AG10803 (cell line): Measurements from ENCODE around the gene ZNF804B.

Source experiments
- DNase-seq: peaks from one replicate; pipeline ENCODE4 v3.0.0; 2010; ENCODE audit warnings: low read depth
- H3K4me3 ChIP-seq: 2 replicates; pipeline ENCODE4 v1.5.1; 2011; ENCODE audit warnings: mild to moderate bottlenecking, low read length, control low read depth
- TF ChIP-seq, protein P1 (sequence below): conservative IDR thresholded peaks from 2 replicates; pipeline ENCODE4 v1.5.1; 2011; ENCODE audit warnings: mild to moderate bottlenecking, low read length, control low read depth, inconsistent platforms

ZNF804B gene

DNA sequence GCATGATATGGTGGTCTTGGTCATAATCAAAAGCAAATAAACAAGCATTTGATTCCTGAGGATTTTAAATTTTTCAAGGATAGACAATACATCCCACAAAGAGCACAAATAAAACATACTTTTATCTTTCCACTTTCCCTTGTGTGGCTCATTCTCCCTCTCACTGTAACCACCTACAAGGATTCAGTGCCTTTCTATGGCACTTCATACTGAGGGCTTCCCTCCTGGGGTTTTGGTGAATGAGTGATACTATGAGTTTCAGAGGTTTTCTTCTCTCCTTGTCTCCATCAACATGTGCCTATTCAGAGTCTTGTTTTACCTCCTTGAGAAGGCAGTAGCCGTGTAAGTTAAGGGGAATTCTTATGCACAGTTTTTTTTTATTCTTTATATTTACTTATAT lies 332.1 kb downstream of the ZNF804B start:
- no peak overlapping the region for H3K4me3 ChIP-seq
- TF ChIP-seq, protein P1, sequence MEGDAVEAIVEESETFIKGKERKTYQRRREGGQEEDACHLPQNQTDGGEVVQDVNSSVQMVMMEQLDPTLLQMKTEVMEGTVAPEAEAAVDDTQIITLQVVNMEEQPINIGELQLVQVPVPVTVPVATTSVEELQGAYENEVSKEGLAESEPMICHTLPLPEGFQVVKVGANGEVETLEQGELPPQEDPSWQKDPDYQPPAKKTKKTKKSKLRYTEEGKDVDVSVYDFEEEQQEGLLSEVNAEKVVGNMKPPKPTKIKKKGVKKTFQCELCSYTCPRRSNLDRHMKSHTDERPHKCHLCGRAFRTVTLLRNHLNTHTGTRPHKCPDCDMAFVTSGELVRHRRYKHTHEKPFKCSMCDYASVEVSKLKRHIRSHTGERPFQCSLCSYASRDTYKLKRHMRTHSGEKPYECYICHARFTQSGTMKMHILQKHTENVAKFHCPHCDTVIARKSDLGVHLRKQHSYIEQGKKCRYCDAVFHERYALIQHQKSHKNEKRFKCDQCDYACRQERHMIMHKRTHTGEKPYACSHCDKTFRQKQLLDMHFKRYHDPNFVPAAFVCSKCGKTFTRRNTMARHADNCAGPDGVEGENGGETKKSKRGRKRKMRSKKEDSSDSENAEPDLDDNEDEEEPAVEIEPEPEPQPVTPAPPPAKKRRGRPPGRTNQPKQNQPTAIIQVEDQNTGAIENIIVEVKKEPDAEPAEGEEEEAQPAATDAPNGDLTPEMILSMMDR = no peak
- DNase-seq = no peak

DNA sequence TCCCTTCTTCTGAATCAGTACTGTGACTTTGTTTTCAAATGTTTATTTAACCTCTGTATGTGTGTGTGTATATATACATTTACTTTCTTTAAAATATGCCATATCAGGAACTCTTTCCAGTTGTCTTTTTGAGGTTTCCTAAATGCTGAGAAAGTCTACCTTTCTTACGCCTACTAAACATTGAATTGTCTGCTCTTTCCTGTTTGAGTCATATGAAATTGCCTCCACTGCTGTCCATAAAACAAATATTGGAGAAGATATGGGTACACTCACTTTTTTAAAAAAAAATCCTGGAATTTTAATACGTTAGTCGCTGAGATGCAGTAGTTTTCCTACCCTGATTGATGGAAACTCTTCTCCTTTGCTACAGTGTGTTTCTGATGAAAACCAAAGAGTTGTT lies 334.8 kb downstream of the ZNF804B start:
- DNase-seq = no peak
- TF ChIP-seq, protein P1 = no peak
- no peak overlapping the region for H3K4me3 ChIP-seq

DNA sequence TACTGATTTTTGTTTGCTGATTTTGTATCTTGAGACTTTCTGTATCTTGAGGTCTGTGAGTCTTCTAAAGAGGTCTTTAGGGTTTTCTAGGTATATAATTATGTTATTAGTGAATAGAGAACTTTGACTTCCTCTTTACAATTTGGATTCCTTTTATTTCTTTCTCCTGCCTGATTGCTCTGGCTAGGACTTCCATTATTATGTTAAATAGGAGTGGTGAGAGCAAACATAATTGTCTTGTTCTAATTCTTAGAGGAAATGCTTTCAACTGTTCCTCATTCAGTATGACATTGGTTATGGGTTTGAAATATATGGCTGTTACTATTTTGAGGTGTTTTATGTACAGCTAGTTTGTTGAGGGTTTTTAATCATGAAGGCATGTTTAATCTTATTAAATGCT lies 344.1 kb downstream of the ZNF804B start:
- no peak for DNase-seq
- no peak overlapping the region for H3K4me3 ChIP-seq
- TF ChIP-seq, protein P1 = no peak

DNA sequence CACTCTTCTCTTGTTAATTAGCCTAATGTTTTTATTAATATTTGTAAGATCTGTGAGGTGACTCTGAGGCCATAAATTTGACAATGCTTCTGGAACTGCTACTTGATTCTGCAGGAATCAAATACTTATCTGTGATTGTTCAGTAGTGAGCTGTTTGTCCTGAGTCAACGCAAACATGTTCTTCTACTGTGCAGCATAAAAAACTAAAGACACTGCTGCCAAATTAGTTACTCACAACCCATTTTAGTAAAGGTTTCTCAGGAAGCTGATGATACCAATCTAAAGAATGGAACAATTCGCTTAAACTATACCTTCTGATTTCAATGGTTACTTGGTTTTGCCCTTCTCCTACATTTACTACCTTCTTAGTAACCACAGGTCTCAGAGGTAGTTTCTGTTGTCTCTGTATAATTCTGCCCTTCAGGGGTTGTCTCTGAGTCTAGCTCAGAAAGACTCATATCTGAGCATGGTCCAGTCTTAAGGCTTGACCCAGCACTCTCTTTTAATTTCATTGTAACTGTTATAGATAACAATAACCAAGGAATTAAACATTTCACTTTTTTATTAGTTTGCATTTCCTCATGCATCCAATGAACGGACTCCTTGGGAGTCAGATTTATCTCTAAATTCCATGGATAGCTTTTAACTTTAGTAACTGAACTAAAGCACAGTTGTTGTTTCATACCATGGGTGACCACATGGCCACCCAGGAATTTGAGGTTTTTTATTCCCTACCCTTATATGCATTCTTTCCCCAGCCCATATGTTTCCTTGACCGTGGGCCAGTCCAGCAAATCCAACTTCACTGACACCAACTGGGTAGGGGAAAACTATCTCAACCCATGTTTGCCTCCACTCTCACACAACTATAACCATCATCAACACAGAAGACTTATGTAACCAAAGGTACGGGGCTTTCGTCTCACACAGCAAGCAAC lies 345.5 kb downstream of the ZNF804B start:
- DNase-seq = peak; percentile 43
- TF ChIP-seq, protein P1 = no peak
- no peak overlapping the region for H3K4me3 ChIP-seq

DNA sequence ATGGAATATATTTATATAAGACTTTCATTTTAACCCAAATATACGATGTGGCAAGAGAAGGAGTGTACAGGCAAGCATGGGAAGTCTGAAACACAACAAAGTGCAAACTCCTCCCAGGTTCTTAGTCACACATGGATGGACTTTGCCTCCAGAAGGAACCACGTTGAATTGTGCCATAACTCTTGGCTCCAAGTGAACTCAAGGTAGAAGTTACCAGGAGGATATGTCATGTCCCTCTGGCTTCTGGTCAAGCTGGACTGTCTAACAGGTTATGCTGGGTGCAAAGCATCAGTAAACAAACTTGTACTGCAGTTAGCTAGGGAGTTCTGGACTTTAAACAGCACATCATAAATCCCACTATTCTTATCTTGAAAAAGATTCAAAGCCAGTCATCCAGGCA lies 364.4 kb downstream of the ZNF804B start:
- H3K4me3 ChIP-seq = no peak overlapping the region
- no peak for DNase-seq
- TF ChIP-seq, protein P1 = no peak

DNA sequence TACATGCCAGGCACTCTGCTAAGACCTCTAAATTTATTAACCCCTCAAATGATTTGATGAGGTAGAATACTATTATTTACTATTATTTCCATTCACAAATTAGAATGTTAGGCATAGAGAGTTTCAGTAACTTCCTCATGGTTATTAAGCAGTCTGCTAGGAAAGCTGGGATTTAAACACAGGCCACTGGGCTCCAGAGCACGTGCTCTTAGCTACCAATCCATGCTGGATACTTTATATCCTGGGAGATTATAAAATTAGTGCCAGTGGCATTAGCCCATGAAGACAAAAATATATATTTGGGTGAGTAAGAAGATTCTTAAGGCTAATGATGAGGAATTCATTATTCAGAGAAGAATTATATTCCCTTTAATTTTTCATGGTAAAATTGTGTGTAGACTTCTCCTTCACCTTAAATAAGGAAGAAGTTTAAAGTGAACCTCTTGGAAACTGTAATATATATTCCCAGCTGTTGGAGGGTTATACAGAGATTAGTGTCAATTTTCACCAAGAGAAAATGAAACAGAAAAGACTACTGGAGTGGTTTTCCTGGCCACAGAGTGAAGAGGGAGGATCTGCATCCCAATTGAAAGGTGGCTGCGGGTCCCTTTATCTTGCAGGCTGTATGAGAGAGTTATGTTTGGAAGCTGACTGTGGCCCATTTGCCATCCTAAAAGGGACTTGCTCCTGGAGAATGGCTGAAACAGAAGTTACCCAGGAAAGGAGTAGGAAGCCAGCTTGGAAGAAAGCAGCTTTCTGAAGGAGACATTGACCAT lies 370.3 kb downstream of the ZNF804B start:
- TF ChIP-seq, protein P1 = no peak
- DNase-seq = no peak
- H3K4me3 ChIP-seq = no peak overlapping the region
